IMR-90 (cell line): ENCODE data around the gene ROBO1. TPM values are rescaled to one million over a fixed set of nuclear protein-coding genes. Genes with fewer than 3 reads are reported as not detected.

ENCODE experiments used
- ATAC-seq: fragments of 200-7000 bp; cut with Tn5 transposase; 2 replicates; pipeline ENCODE4 v1.9.1; 2020; ENCODE audit warnings: low read depth, mild to moderate bottlenecking, moderate library complexity
- BruUV-seq: library from RNA; stranded (reverse); fragments of 400-500 nt; replicated peaks from 2 replicates; lab custom pipeline; 2021; lab: Mats Ljungman, UMichigan
- CTCF ChIA-PET: fragments of 300-600 bp; formaldehyde crosslinking; extraction: SDS; loops from one replicate; lab custom pipeline; 2021; ENCODE audit warnings: antibody characterized with exemption; lab: Yijun Ruan, JAX
- POLR2A ChIA-PET: fragments of 300-600 bp; sonication (Branson Sonifier 250); formaldehyde crosslinking; loops from one replicate; lab custom pipeline; 2022; ENCODE audit warnings: antibody characterized with exemption; ENCODE audit not compliant: unreplicated experiment; lab: Charles Lee
- DNase-seq: peaks from one replicate; pipeline ENCODE4 v3.0.0; 2013
- H2AFZ ChIP-seq: replicated peaks from 2 replicates; pipeline ENCODE3; 2013; ENCODE audit warnings: low read length, mild to moderate bottlenecking; ENCODE audit not compliant: poor library complexity
- H2AK5ac ChIP-seq: 2 replicates; pipeline ENCODE4 v1.6.1; 2013; ENCODE audit warnings: low read depth, low read length, inconsistent platforms
- H2AK9ac ChIP-seq: replicated peaks from 2 replicates; pipeline ENCODE3; 2013; ENCODE audit warnings: mild to moderate bottlenecking, low read depth, low read length, moderate library complexity; ENCODE audit not compliant: poor library complexity
- H2BK120ac ChIP-seq: 2 replicates; pipeline ENCODE4 v1.6.1; 2013; ENCODE audit warnings: low read depth, low read length, inconsistent platforms
- H2BK15ac ChIP-seq: 3 replicates; pipeline ENCODE4 v1.6.1; 2013; ENCODE audit warnings: low read depth, low read length, inconsistent platforms
- H2BK20ac ChIP-seq: 2 replicates; pipeline ENCODE4 v1.6.1; 2013; ENCODE audit warnings: low read depth, mild to moderate bottlenecking, inconsistent platforms, low read length, moderate library complexity
- H2BK5ac ChIP-seq: 2 replicates; pipeline ENCODE4 v1.6.1; 2013; ENCODE audit warnings: mild to moderate bottlenecking, low read depth, low read length, inconsistent platforms; ENCODE audit not compliant: poor library complexity, severe bottlenecking
- H3K14ac ChIP-seq: replicated peaks from 2 replicates; pipeline ENCODE4 v1.6.1; 2013; ENCODE audit warnings: low read depth, low read length, inconsistent platforms
- H3K18ac ChIP-seq: 2 replicates; pipeline ENCODE4 v1.6.1; 2013; ENCODE audit warnings: low read depth, low read length, control low read depth
- H3K23ac ChIP-seq: 2 replicates; pipeline ENCODE4 v1.6.1; 2013; ENCODE audit warnings: low read depth, low read length, inconsistent platforms
- H3K27ac ChIP-seq: 2 replicates; pipeline ENCODE4 v1.5.1; 2013; ENCODE audit warnings: mild to moderate bottlenecking, control low read depth, low read length; ENCODE audit not compliant: insufficient read depth
- H3K27me3 ChIP-seq: 2 replicates; pipeline ENCODE4 v1.6.1; 2013; ENCODE audit warnings: low read length; ENCODE audit not compliant: control insufficient read depth, insufficient read depth
- H3K36me3 ChIP-seq: 2 replicates; pipeline ENCODE4 v1.6.1; 2013; ENCODE audit warnings: low read length, mixed read lengths; ENCODE audit not compliant: control insufficient read depth, insufficient read depth
- H3K4ac ChIP-seq: 2 replicates; pipeline ENCODE4 v1.6.1; 2013; ENCODE audit warnings: low read depth, low read length, inconsistent platforms
- H3K4me1 ChIP-seq: 2 replicates; pipeline ENCODE4 v1.6.1; 2013; ENCODE audit warnings: low read length, mixed read lengths; ENCODE audit not compliant: control insufficient read depth, insufficient read depth
- H3K4me2 ChIP-seq: 2 replicates; pipeline ENCODE4 v1.6.1; 2013; ENCODE audit warnings: low read depth, mild to moderate bottlenecking, control low read depth, low read length, moderate library complexity
- H3K4me3 ChIP-seq: 2 replicates; pipeline ENCODE4 v1.5.1; 2013; ENCODE audit warnings: low read depth, mild to moderate bottlenecking, control low read depth, low read length, moderate library complexity; ENCODE audit not compliant: insufficient read depth
- H3K56ac ChIP-seq: 2 replicates; pipeline ENCODE4 v1.6.1; 2013; ENCODE audit warnings: low read length, inconsistent platforms; ENCODE audit not compliant: insufficient read depth; ENCODE audit errors: extremely low read depth
- H3K79me1 ChIP-seq, 2 experiments: 2 replicates each; pipeline ENCODE4 v1.6.1; 2013; ENCODE audit warnings: low read length in 2 of 2, inconsistent platforms in 1 of 2, low read depth in 1 of 2
- H3K9ac ChIP-seq: 2 replicates; pipeline ENCODE4 v1.6.1; 2013; ENCODE audit warnings: low read depth, low read length, control low read depth
- H3K9me1 ChIP-seq: 2 replicates; pipeline ENCODE4 v1.6.1; 2013; ENCODE audit warnings: low read length, inconsistent platforms; ENCODE audit not compliant: insufficient read depth
- H3K9me3 ChIP-seq: 2 replicates; pipeline ENCODE4 v1.6.1; 2013; ENCODE audit warnings: low read length; ENCODE audit not compliant: control insufficient read depth, insufficient read depth
- H4K20me1 ChIP-seq: 2 replicates; pipeline ENCODE4 v1.6.1; 2013; ENCODE audit warnings: low read length, inconsistent platforms; ENCODE audit not compliant: insufficient read depth
- H4K5ac ChIP-seq: 2 replicates; pipeline ENCODE4 v1.6.1; 2013; ENCODE audit warnings: mild to moderate bottlenecking, low read depth, low read length, control low read depth
- H4K8ac ChIP-seq, 2 experiments: 2 replicates each; pipeline ENCODE4 v1.6.1; 2013; ENCODE audit warnings: low read depth in 2 of 2, low read length in 2 of 2, control low read depth in 1 of 2, inconsistent platforms in 1 of 2
- H4K91ac ChIP-seq: 2 replicates; pipeline ENCODE4 v1.6.1; 2013; ENCODE audit warnings: low read depth, low read length, inconsistent platforms; ENCODE audit not compliant: insufficient read depth
- BHLHE40 ChIP-seq: fragments of 150-350 bp; IDR thresholded peaks from 2 replicates; pipeline ENCODE4 v1.6.1; 2016; ENCODE audit warnings: mild to moderate bottlenecking, low read depth, low read length
- CEBPB ChIP-seq: IDR thresholded peaks from 2 replicates; pipeline ENCODE4 v1.6.1; 2012; ENCODE audit warnings: low read depth, low read length, improper control_type of control experiment
- CHD1 ChIP-seq: IDR thresholded peaks from 2 replicates; pipeline ENCODE4 v1.6.1; 2012; ENCODE audit warnings: low read depth, low read length, improper control_type of control experiment
- CTCF ChIP-seq: conservative IDR thresholded peaks from 2 replicates; pipeline ENCODE4 v1.5.1; 2012; ENCODE audit warnings: mild to moderate bottlenecking, low read depth, low read length, improper control_type of control experiment
- ELK1 ChIP-seq: fragments of 150-350 bp; IDR thresholded peaks from 2 replicates; pipeline ENCODE4 v1.6.1; 2016; ENCODE audit warnings: low read depth, mild to moderate bottlenecking, low read length, moderate library complexity, borderline replicate concordance
- FOS ChIP-seq: fragments of 150-350 bp; IDR thresholded peaks from 2 replicates; pipeline ENCODE4 v1.6.1; 2016; ENCODE audit warnings: low read depth, low read length
- MAFK ChIP-seq: IDR thresholded peaks from 2 replicates; pipeline ENCODE4 v1.6.1; 2012; ENCODE audit warnings: low read depth, low read length, improper control_type of control experiment
- MAZ ChIP-seq: IDR thresholded peaks from 2 replicates; pipeline ENCODE4 v1.6.1; 2012; ENCODE audit warnings: low read depth, mild to moderate bottlenecking, low read length, improper control_type of control experiment, moderate library complexity, borderline replicate concordance
- MXI1 ChIP-seq: IDR thresholded peaks from 2 replicates; pipeline ENCODE4 v1.6.1; 2012; ENCODE audit warnings: low read depth, mild to moderate bottlenecking, low read length, moderate library complexity, borderline replicate concordance
- NFE2L2 ChIP-seq: fragments of 150-350 bp; IDR thresholded peaks from 2 replicates; pipeline ENCODE4 v1.6.1; 2016; ENCODE audit warnings: low read depth, mild to moderate bottlenecking, low read length
- POLR2A ChIP-seq: IDR thresholded peaks from 2 replicates; pipeline ENCODE4 v1.6.1; 2012; ENCODE audit warnings: mild to moderate bottlenecking, low read depth, low read length
- RAD21 ChIP-seq: IDR thresholded peaks from 2 replicates; pipeline ENCODE4 v1.6.1; 2012; ENCODE audit warnings: low read length, improper control_type of control experiment
- RCOR1 ChIP-seq: IDR thresholded peaks from 2 replicates; pipeline ENCODE4 v1.6.1; 2012; ENCODE audit warnings: mild to moderate bottlenecking, low read length, improper control_type of control experiment; ENCODE audit not compliant: insufficient replicate concordance
- RFX5 ChIP-seq: IDR thresholded peaks from 2 replicates; pipeline ENCODE4 v1.8.0; 2012; ENCODE audit warnings: low read depth, mild to moderate bottlenecking, low read length, moderate library complexity
- SMC3 ChIP-seq: fragments of 150-350 bp; IDR thresholded peaks from 2 replicates; pipeline ENCODE4 v1.6.1; 2016; ENCODE audit warnings: low read depth, mild to moderate bottlenecking, antibody characterized with exemption, low read length, moderate library complexity
- USF2 ChIP-seq: fragments of 150-350 bp; IDR thresholded peaks from 2 replicates; pipeline ENCODE4 v1.6.1; 2017; ENCODE audit warnings: mild to moderate bottlenecking, antibody characterized with exemption, low read length, low read depth
- WGBS, 2 experiments: methylation state at CpG; one replicate each; pipeline versions ENCODE4 v1.1.5 to v1.1.7; 2013; ENCODE audit warnings: missing lambda C conversion rate in 2 of 2; ENCODE audit not compliant: insufficient read length in 1 of 2; ENCODE audit errors: extremely low coverage in 2 of 2; 5-methylcytosine and 5-hydroxymethylcytosine counted together
- dilution Hi-C: fragments of 300-500 bp; cut with HindIII; formaldehyde crosslinking; loops from one replicate; pipeline ENCODE4 v1.14.3; 2018; ENCODE audit warnings: low sequenced_read_pairs; ENCODE audit not compliant: unreplicated experiment
- in situ Hi-C: fragments of 300-500 bp; cut with MboI; formaldehyde crosslinking; loops from 3 replicates; pipeline ENCODE4 v1.14.3; 2019; ENCODE audit warnings: low sequenced_read_pairs, inconsistent platforms, mixed read lengths
- intact Hi-C: fragments of 100-400 bp; cut with micrococcal nuclease; formaldehyde crosslinking; loops from 2 replicates; pipeline ENCODE4 v1.10.0; 2022
- polyA plus RNA-seq, 3 experiments: library from polyadenylated mRNA; depleted of rRNA; stranded (reverse); fragments of >200 nt; gene quantifications; 2 replicates each; pipeline ENCODE4 v1.2.3, GENCODE V29; 2012; ENCODE audit warnings: low replicate concordance in 1 of 3
- total RNA-seq: library from RNA; depleted of rRNA; stranded (reverse); fragments of >200 nt; gene quantifications from 2 replicates; pipeline ENCODE4 v1.2.3, GENCODE V29; 2012

Gene ROBO1
- total and polyA plus RNA-seq, 2 of the 4 experiments (the other 2 are of a cell fraction): 24.1 to 53.9 TPM

- no peak for DNase-seq
- no peaks in the 10 kb centered on the region for H3K36me3 ChIP-seq
- no peaks in the 10 kb centered on the region for H3K27me3 ChIP-seq
- H2BK5ac ChIP-seq: no peak overlapping the region
- no CpG with 5 or more reads among the region's 3 CpGs for WGBS, 2 experiments
- H2AK5ac ChIP-seq: no peak overlapping the region
- no peak overlapping the region for H3K4me3 ChIP-seq
- intact Hi-C loops: no loop called here
- ATAC-seq: no peak
- H3K14ac ChIP-seq: no peak overlapping the region
- no peak overlapping the region for H2BK120ac ChIP-seq
- no peak overlapping the region for H3K18ac ChIP-seq
- in situ Hi-C loops: no loop called here
- ChIA-PET CTCF (no interaction called here), POLR2A (no interaction called here)
- no peak overlapping the region for H3K56ac ChIP-seq
- H2BK20ac ChIP-seq: no peak overlapping the region
- H4K8ac ChIP-seq: no peak overlapping the region
- H4K91ac ChIP-seq: no peak overlapping the region
- no peaks in the 10 kb centered on the region for H3K79me1 ChIP-seq
- no peak overlapping the region for H3K9ac ChIP-seq
- no peaks in the 10 kb centered on the region for H3K9me1 ChIP-seq
- no peak for TF ChIP-seq BHLHE40
- TF ChIP-seq CEBPB: no peak
- no peak for TF ChIP-seq FOS
- no peak for TF ChIP-seq CTCF
- TF ChIP-seq NFE2L2: no peak
- TF ChIP-seq RCOR1: no peak
- no peak for TF ChIP-seq CHD1
- TF ChIP-seq MXI1: no peak
- no peak for TF ChIP-seq ELK1
- no peak for TF ChIP-seq POLR2A
- no peak for TF ChIP-seq RAD21
- no peak for TF ChIP-seq MAFK
- TF ChIP-seq SMC3: no peak
- no peak for TF ChIP-seq RFX5
- TF ChIP-seq USF2: no peak
- TF ChIP-seq MAZ: no peak
- no peak overlapping the region for H3K23ac ChIP-seq
- H3K4ac ChIP-seq: no peak overlapping the region
- no peak overlapping the region for H4K5ac ChIP-seq
- H4K20me1 ChIP-seq: no peaks in the 10 kb centered on the region
- BruUV-seq: no TSS peak
- H3K27ac ChIP-seq: no peak overlapping the region
- no peaks in the 10 kb centered on the region for H3K4me1 ChIP-seq
- no peak overlapping the region for H2BK15ac ChIP-seq
- H3K4me2 ChIP-seq: no peak overlapping the region
- dilution Hi-C loops: no loop called here
- no peak overlapping the region for H2AFZ ChIP-seq
- no peak overlapping the region for H2AK9ac ChIP-seq
- no peaks in the 10 kb centered on the region for H3K9me3 ChIP-seq
These were observed 343.0 kb downstream of the ROBO1 start for GRCh38 chr3:79424811-79425210.
